Loucy (cell line): Measurements from ENCODE around the gene TBCEL.

Experiments used
- H2AFZ ChIP-seq: fragments of 200-600 bp; sonication (generic); 2 replicates; pipeline ENCODE4 v1.6.0; 2016; ENCODE audit warnings: antibody characterized with exemption, mild to moderate bottlenecking, low read length, moderate library complexity
- H3F3A ChIP-seq: fragments of 200-600 bp; 2 replicates; pipeline ENCODE4 v1.6.0; 2016; ENCODE audit warnings: antibody characterized with exemption, low read depth, mild to moderate bottlenecking
- H3K27me3 ChIP-seq: fragments of 200-600 bp; sonication (generic); 2 replicates; pipeline ENCODE4 v1.6.1; 2014; ENCODE audit warnings: low read length, mild to moderate bottlenecking; ENCODE audit not compliant: insufficient read depth, poor library complexity, severe bottlenecking
- H3K36me3 ChIP-seq: fragments of 200-600 bp; sonication (generic); 2 replicates; pipeline ENCODE4 v1.6.1; 2016; ENCODE audit warnings: low read length; ENCODE audit not compliant: insufficient read depth
- H3K4me1 ChIP-seq: fragments of 200-600 bp; sonication (generic); 2 replicates; pipeline ENCODE4 v1.5.1; 2014; ENCODE audit warnings: low read length, mild to moderate bottlenecking; ENCODE audit not compliant: insufficient read depth, poor library complexity, severe bottlenecking
- H3K4me2 ChIP-seq: fragments of 200-600 bp; sonication (generic); 2 replicates; pipeline ENCODE4 v1.6.0; 2014; ENCODE audit warnings: antibody characterized with exemption, low read length, low read depth, mild to moderate bottlenecking; ENCODE audit not compliant: poor library complexity, severe bottlenecking
- H3K4me3 ChIP-seq: fragments of 200-600 bp; sonication (generic); 2 replicates; pipeline ENCODE4 v1.5.1; 2014; ENCODE audit warnings: low read length, mild to moderate bottlenecking, mixed read lengths; ENCODE audit not compliant: poor library complexity, severe bottlenecking
- H3K79me2 ChIP-seq: fragments of 200-600 bp; sonication (generic); 2 replicates; pipeline ENCODE4 v1.6.1; 2014; ENCODE audit warnings: low read length; ENCODE audit not compliant: insufficient read depth
- H3K9ac ChIP-seq: fragments of 200-600 bp; sonication (generic); 2 replicates; pipeline ENCODE4 v1.6.0; 2014; ENCODE audit warnings: mild to moderate bottlenecking, low read depth, low read length, moderate library complexity; ENCODE audit not compliant: poor library complexity, severe bottlenecking
- H3K9me2 ChIP-seq: fragments of 200-600 bp; sonication (generic); replicated peaks from 2 replicates; pipeline ENCODE4 v1.6.1; 2016; ENCODE audit warnings: low read depth, low read length, mixed read lengths
- H3K9me3 ChIP-seq: fragments of 200-600 bp; sonication (generic); 2 replicates; pipeline ENCODE4 v1.6.1; 2014; ENCODE audit warnings: mild to moderate bottlenecking, antibody characterized with exemption, low read length, low read depth; ENCODE audit not compliant: insufficient read depth
- H4K20me1 ChIP-seq: fragments of 200-600 bp; sonication (generic); 2 replicates; pipeline ENCODE4 v1.6.0; 2014; ENCODE audit warnings: antibody characterized with exemption, low read length, mild to moderate bottlenecking; ENCODE audit not compliant: insufficient read depth, poor library complexity, severe bottlenecking
- EZH2phosphoT487 ChIP-seq: fragments of 200-600 bp; IDR thresholded peaks from 2 replicates; pipeline ENCODE4 v1.6.1; 2018; ENCODE audit warnings: antibody characterized with exemption, mild to moderate bottlenecking, moderate library complexity, borderline replicate concordance
- TF ChIP-seq, protein P1 (sequence below): fragments of 200-600 bp; sonication (generic); conservative IDR thresholded peaks from 2 replicates; pipeline ENCODE4 v1.5.1; 2014; ENCODE audit warnings: mild to moderate bottlenecking, antibody characterized with exemption, low read length

The TBCEL gene

GRCh38 chr11:121039971-121040613, 16.2 kb downstream of the TBCEL start:
- Histone ChIP-seq H4K20me1 (no peaks in the 10 kb centered on the region), H3K4me1 (peaks cover 9% of the 10 kb centered on the region), H3K9me2 (no peaks in the 10 kb centered on the region), H3K4me3 (no peak overlapping the region), H2AFZ (no peak overlapping the region), H3K4me2 (peak overlapping the region; percentile 6), H3K9ac (no peak overlapping the region), H3K9me3 (no peaks in the 10 kb centered on the region), H3K79me2 (no peaks in the 10 kb centered on the region), H3K27me3 (no peaks in the 10 kb centered on the region), H3F3A (no peaks in the 10 kb centered on the region), H3K36me3 (no peaks in the 10 kb centered on the region)
- TF ChIP-seq, protein P1, sequence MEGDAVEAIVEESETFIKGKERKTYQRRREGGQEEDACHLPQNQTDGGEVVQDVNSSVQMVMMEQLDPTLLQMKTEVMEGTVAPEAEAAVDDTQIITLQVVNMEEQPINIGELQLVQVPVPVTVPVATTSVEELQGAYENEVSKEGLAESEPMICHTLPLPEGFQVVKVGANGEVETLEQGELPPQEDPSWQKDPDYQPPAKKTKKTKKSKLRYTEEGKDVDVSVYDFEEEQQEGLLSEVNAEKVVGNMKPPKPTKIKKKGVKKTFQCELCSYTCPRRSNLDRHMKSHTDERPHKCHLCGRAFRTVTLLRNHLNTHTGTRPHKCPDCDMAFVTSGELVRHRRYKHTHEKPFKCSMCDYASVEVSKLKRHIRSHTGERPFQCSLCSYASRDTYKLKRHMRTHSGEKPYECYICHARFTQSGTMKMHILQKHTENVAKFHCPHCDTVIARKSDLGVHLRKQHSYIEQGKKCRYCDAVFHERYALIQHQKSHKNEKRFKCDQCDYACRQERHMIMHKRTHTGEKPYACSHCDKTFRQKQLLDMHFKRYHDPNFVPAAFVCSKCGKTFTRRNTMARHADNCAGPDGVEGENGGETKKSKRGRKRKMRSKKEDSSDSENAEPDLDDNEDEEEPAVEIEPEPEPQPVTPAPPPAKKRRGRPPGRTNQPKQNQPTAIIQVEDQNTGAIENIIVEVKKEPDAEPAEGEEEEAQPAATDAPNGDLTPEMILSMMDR = no peak
- no peak for TF ChIP-seq EZH2phosphoT487

GRCh38 chr11:121040614-121041002, 16.7 kb downstream of the TBCEL start:
- Histone ChIP-seq H3K4me3 (no peak overlapping the region), H3K9me2 (no peaks in the 10 kb centered on the region), H3K4me2 (no peak overlapping the region), H3K9me3 (no peaks in the 10 kb centered on the region), H3K27me3 (no peaks in the 10 kb centered on the region), H3F3A (no peaks in the 10 kb centered on the region), H3K4me1 (peaks cover 9% of the 10 kb centered on the region), H3K9ac (no peak overlapping the region), H4K20me1 (no peaks in the 10 kb centered on the region), H3K36me3 (no peaks in the 10 kb centered on the region), H3K79me2 (no peaks in the 10 kb centered on the region), H2AFZ (no peak overlapping the region)
- TF ChIP-seq EZH2phosphoT487 = no peak
- TF ChIP-seq, protein P1 = no peak

GRCh38 chr11:121041072-121041471, 17.2 kb downstream of the TBCEL start:
- no peak overlapping the region for H2AFZ ChIP-seq
- H3K9me3 ChIP-seq = no peaks in the 10 kb centered on the region
- H3K79me2 ChIP-seq = no peaks in the 10 kb centered on the region
- no peak overlapping the region for H3K4me3 ChIP-seq
- H3K27me3 ChIP-seq = no peaks in the 10 kb centered on the region
- peaks cover 9% of the 10 kb centered on the region for H3K4me1 ChIP-seq
- no peak for TF ChIP-seq EZH2phosphoT487
- TF ChIP-seq, protein P1 = no peak
- no peak overlapping the region for H3K9ac ChIP-seq
- no peaks in the 10 kb centered on the region for H4K20me1 ChIP-seq
- no peak overlapping the region for H3K4me2 ChIP-seq
- H3F3A ChIP-seq = no peaks in the 10 kb centered on the region
- no peaks in the 10 kb centered on the region; the same call in 1 of the 2 replicates for H3K36me3 ChIP-seq
- no peaks in the 10 kb centered on the region for H3K9me2 ChIP-seq
